ENCODE results near the gene POLR2L.

- no peak for TF ChIP-seq CTCF (IDR thresholded peaks at IDR 0.05)
- no peak for TF ChIP-seq POLR2A (IDR thresholded peaks at IDR 0.05)
Measured at GRCh38 chr11:867856-868358, 25.6 kb upstream of the POLR2L start.

All from adrenal gland (tissue), 5 donors.